ENCODE data around the gene EPHB2.

Gene EPHB2

GRCh38 chr1:22774833-22775182 lies 64.2 kb downstream of the EPHB2 start:
- no peak for DNase-seq (ENCODE audit: extremely low spot score)
- no peak for TF ChIP-seq CTCF (IDR thresholded peaks at IDR 0.05; ENCODE audit: control extremely low read depth, extremely low read depth, low read depth, missing control alignments)
- ChIA-PET CTCF (interaction anchor here (1.7 kb wide), 1 partner anchor 10 kb away, joined by 4 read pairs; no protein-coding TSS in a partner anchor), POLR2A (no interaction called here)

GRCh38 chr1:22775478-22775877 lies 64.8 kb downstream of the EPHB2 start:
- no peak for TF ChIP-seq CTCF (IDR thresholded peaks at IDR 0.05; ENCODE audit: control extremely low read depth, extremely low read depth, low read depth, missing control alignments)
- CTCF ChIA-PET = interaction anchor here (1.3 kb wide), 1 partner anchor 57 kb away, joined by 3 read pairs; no protein-coding TSS in a partner anchor
- POLR2A ChIA-PET = no interaction called here
- DNase-seq (ENCODE audit: extremely low spot score) = no peak

GRCh38 chr1:22776035-22776613 lies 65.5 kb downstream of the EPHB2 start:
- no peak for DNase-seq (ENCODE audit: extremely low spot score)
- CTCF ChIA-PET = interaction anchor here (1.3 kb wide), 1 partner anchor 58 kb away, joined by 3 read pairs; no protein-coding TSS in a partner anchor
- no peak for TF ChIP-seq CTCF (IDR thresholded peaks at IDR 0.05; ENCODE audit: control extremely low read depth, extremely low read depth, low read depth, missing control alignments)
- POLR2A ChIA-PET = no interaction called here

GRCh38 chr1:22777388-22778057 lies 66.9 kb downstream of the EPHB2 start:
- no peak for DNase-seq (ENCODE audit: extremely low spot score)
- CTCF ChIA-PET = no interaction called here
- POLR2A ChIA-PET = no interaction called here
- no peak for TF ChIP-seq CTCF (IDR thresholded peaks at IDR 0.05; ENCODE audit: control extremely low read depth, extremely low read depth, low read depth, missing control alignments)

GRCh38 chr1:22778408-22778807 lies 67.8 kb downstream of the EPHB2 start:
- TF ChIP-seq CTCF (IDR thresholded peaks at IDR 0.05; ENCODE audit: control extremely low read depth, extremely low read depth, low read depth, missing control alignments) = no peak
- no peak for DNase-seq (ENCODE audit: extremely low spot score)
- ChIA-PET POLR2A (no interaction called here), CTCF (no interaction called here)

- CTCF ChIA-PET = no interaction called here
- no peak for TF ChIP-seq CTCF (IDR thresholded peaks at IDR 0.05; ENCODE audit: control extremely low read depth, extremely low read depth, low read depth, missing control alignments)
- DNase-seq (ENCODE audit: extremely low spot score) = no peak
- POLR2A ChIA-PET = no interaction called here
Measured at GRCh38 chr1:22778862-22779520, 68.4 kb downstream of the EPHB2 start.
